SK-N-SH (cell line): ENCODE data around the gene PNKD. TPM values are rescaled to one million over a fixed set of nuclear protein-coding genes. Genes with fewer than 3 reads are reported as not detected.

ENCODE experiments used
- CTCF ChIA-PET: fragments of 300-600, 350-600 bp; formaldehyde crosslinking; extraction: SDS; loops from one replicate; lab custom pipeline; 2021; lab: Yijun Ruan, JAX
- POLR2A ChIA-PET: fragments of 350-600 bp; sonication (Branson Sonifier 250); formaldehyde crosslinking; extraction: SDS; loops from one replicate; lab custom pipeline; 2020; ENCODE audit warnings: antibody characterized with exemption, inconsistent platforms; lab: Yijun Ruan, JAX
- DNase-seq: peaks from one replicate; pipeline ENCODE4 v3.0.0; 2012
- H2AFZ ChIP-seq: fragments of 200-600 bp; sonication (generic); 2 replicates; pipeline ENCODE4 v1.8.1; 2016; ENCODE audit warnings: antibody characterized with exemption, mild to moderate bottlenecking, low read depth
- H3F3A ChIP-seq: fragments of 200-600 bp; sonication (generic); replicated peaks from 2 replicates; pipeline ENCODE3; 2016; ENCODE audit warnings: antibody characterized with exemption, mild to moderate bottlenecking; ENCODE audit not compliant: insufficient read depth
- H3K27ac ChIP-seq, 2 experiments: fragments of 200-500 bp in 1 of 2; fragments of 200-600 bp in 1 of 2; sonication (Bioruptor generic) in 1 of 2; sonication (generic), shearing (Covaris generic) in 1 of 2; 2 replicates each; pipeline versions ENCODE4 v1.5.1 to v1.6.1; 2014 to 2016; ENCODE audit warnings: low read depth in 2 of 2, inconsistent platforms in 1 of 2, low read length in 1 of 2, mild to moderate bottlenecking in 1 of 2, mixed read lengths in 1 of 2
- H3K27me3 ChIP-seq: fragments of 200-600 bp; sonication (generic), shearing (Covaris generic); 2 replicates; pipeline ENCODE4 v1.6.1; 2016; ENCODE audit warnings: mixed run types; ENCODE audit not compliant: insufficient read depth
- H3K36me3 ChIP-seq, 2 experiments: fragments of 200-500 bp in 1 of 2; fragments of 200-600 bp in 1 of 2; sonication (Bioruptor generic) in 1 of 2; sonication (generic) in 1 of 2; replicated peaks in 1 of 2; 2 replicates each; pipeline versions ENCODE3 to v1.5.1; 2014 to 2016; ENCODE audit warnings: low read length in 1 of 2, mild to moderate bottlenecking in 1 of 2; ENCODE audit not compliant: insufficient read depth in 2 of 2, control insufficient read depth in 1 of 2
- H3K4me1 ChIP-seq, 2 experiments: fragments of 200-500 bp in 1 of 2; fragments of 200-600 bp in 1 of 2; sonication (Bioruptor generic) in 1 of 2; sonication (generic), shearing (Covaris generic) in 1 of 2; 2 replicates each; pipeline versions ENCODE4 v1.5.1 to v1.6.1; 2014 to 2016; ENCODE audit warnings: low read depth in 1 of 2, low read length in 1 of 2, mixed run types in 1 of 2; ENCODE audit not compliant: insufficient read depth in 2 of 2, control insufficient read depth in 1 of 2
- H3K4me2 ChIP-seq: fragments of 200-600 bp; sonication (generic), shearing (Covaris generic); 2 replicates; pipeline ENCODE4 v1.6.1; 2017; ENCODE audit warnings: mixed run types
- H3K4me3 ChIP-seq, 2 experiments: fragments of 200-500 bp in 1 of 2; fragments of 200-600 bp in 1 of 2; sonication (Bioruptor generic) in 1 of 2; sonication (generic), shearing (Covaris generic) in 1 of 2; 2 replicates each; pipeline versions ENCODE4 v1.5.1 to v1.8.1; 2014 to 2016; ENCODE audit warnings: low read depth in 2 of 2, inconsistent platforms in 1 of 2, low read length in 1 of 2, mild to moderate bottlenecking in 1 of 2, mixed read lengths in 1 of 2, moderate library complexity in 1 of 2
- H3K79me2 ChIP-seq: fragments of 200-600 bp; sonication (generic); 2 replicates; pipeline ENCODE4 v1.8.1; 2017; ENCODE audit warnings: mild to moderate bottlenecking; ENCODE audit not compliant: insufficient read depth
- H3K9ac ChIP-seq: fragments of 200-600 bp; sonication (generic); 2 replicates; pipeline ENCODE4 v1.6.1; 2017; ENCODE audit warnings: mixed run types
- H3K9me2 ChIP-seq: fragments of 200-600 bp; sonication (generic); 2 replicates; pipeline ENCODE4 v1.6.1; 2017; ENCODE audit warnings: mixed run types
- H3K9me3 ChIP-seq: fragments of 200-600 bp; sonication (generic); 2 replicates; pipeline ENCODE4 v1.6.1; 2017; ENCODE audit warnings: mixed run types, mild to moderate bottlenecking, moderate library complexity
- H4K20me1 ChIP-seq: fragments of 200-600 bp; sonication (generic); 2 replicates; pipeline ENCODE4 v1.6.1; 2017; ENCODE audit warnings: mild to moderate bottlenecking, mixed run types; ENCODE audit not compliant: insufficient read depth
- EP300 ChIP-seq, 2 experiments: IDR thresholded peaks; 2 replicates each; pipeline versions ENCODE4 v1.4.0 to v1.6.1; 2012; ENCODE audit warnings: borderline replicate concordance in 1 of 2, low read depth in 1 of 2, low read length in 1 of 2
- EZH2phosphoT487 ChIP-seq: fragments of 200-600 bp; sonication (generic); IDR thresholded peaks from 2 replicates; pipeline ENCODE4 v1.6.1; 2017; ENCODE audit warnings: low read depth, mixed run types, mild to moderate bottlenecking, antibody characterized with exemption, moderate library complexity, borderline replicate concordance
- FOSL2 ChIP-seq: IDR thresholded peaks from 2 replicates; pipeline ENCODE4 v1.4.0; 2012; ENCODE audit warnings: low read depth, mild to moderate bottlenecking, moderate library complexity, borderline replicate concordance
- GATA2 ChIP-seq: sonication (generic); formaldehyde crosslinking; IDR thresholded peaks from 2 replicates; pipeline ENCODE4 v1.5.0; 2020; ENCODE audit warnings: mild to moderate bottlenecking, missing genetic modification reagents
- NFIC ChIP-seq: IDR thresholded peaks from 2 replicates; pipeline ENCODE4 v1.4.0; 2012; ENCODE audit warnings: borderline replicate concordance
- POLR2AphosphoS5 ChIP-seq: IDR thresholded peaks from 2 replicates; pipeline ENCODE4 v1.6.1; 2012; ENCODE audit warnings: low read depth, low read length
- RAD21 ChIP-seq: IDR thresholded peaks from 2 replicates; pipeline ENCODE4 v1.6.1; 2012; ENCODE audit warnings: mild to moderate bottlenecking, low read length
- RFX5 ChIP-seq: IDR thresholded peaks from 2 replicates; pipeline ENCODE4 v1.6.1; 2012; ENCODE audit warnings: mild to moderate bottlenecking, improper control_type of control experiment, low read length
- RXRA ChIP-seq: IDR thresholded peaks from 2 replicates; pipeline ENCODE4 v1.4.0; 2012; ENCODE audit warnings: low read depth, mild to moderate bottlenecking, borderline replicate concordance
- TCF12 ChIP-seq: IDR thresholded peaks from 2 replicates; pipeline ENCODE4 v1.4.0; 2012
- WGBS: methylation state at CpG from one replicate; pipeline ENCODE4 v1.1.6; 2017; ENCODE audit warnings: low lambda C conversion rate; 5-methylcytosine and 5-hydroxymethylcytosine counted together
- polyA plus RNA-seq, 3 experiments: library from polyadenylated mRNA; depleted of rRNA; stranded (reverse); fragments of >200 nt; gene quantifications; 2 replicates each; pipeline ENCODE4 v1.2.3, GENCODE V29; 2012
- TF ChIP-seq, protein P1 (sequence below): IDR thresholded peaks from 2 replicates; pipeline ENCODE4 v1.4.0; 2012; ENCODE audit warnings: low read depth, borderline replicate concordance

PNKD gene
- polyA plus RNA-seq, 1 of the 3 experiments (the other 2 are of a cell fraction) = 101 TPM

DNA sequence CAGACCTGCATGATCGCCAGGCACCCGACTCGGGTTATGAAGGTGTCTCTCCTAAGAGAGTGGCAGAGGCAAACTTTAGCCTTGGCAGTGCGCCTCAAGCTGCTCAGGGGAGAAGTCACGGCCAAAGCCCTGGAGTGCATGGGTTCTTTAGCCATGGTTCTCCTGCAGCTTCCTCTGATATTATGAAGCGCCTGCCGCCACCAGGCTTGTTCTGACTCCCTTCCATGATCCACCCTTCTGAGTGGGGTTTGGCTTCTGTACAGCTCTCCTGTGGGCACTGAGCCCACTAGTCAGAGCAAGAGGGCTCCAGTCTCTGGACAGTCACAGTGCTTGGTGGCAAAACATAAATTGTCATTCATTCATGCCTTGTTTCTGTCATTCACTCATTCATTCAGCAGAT is 47.9 kb downstream of the PNKD start:
- H3K4me2 ChIP-seq = no peak overlapping the region
- H3K27ac ChIP-seq = no peak overlapping the region
- H3K36me3 ChIP-seq = no peaks in the 10 kb centered on the region
- H3K79me2 ChIP-seq = no peaks in the 10 kb centered on the region
- H3K9ac ChIP-seq = no peak overlapping the region
- no peak for DNase-seq
- no peaks in the 10 kb centered on the region for H3K9me2 ChIP-seq
- H3F3A ChIP-seq = no peaks in the 10 kb centered on the region
- H3K9me3 ChIP-seq = no peaks in the 10 kb centered on the region
- 100% methylated on average over 6 of the region's 7 CpGs for WGBS
- CTCF ChIA-PET = no interaction called here
- no peak overlapping the region for H3K4me3 ChIP-seq
- POLR2A ChIA-PET = no interaction called here
- H3K4me1 ChIP-seq = peaks cover 0 to 7% of the 10 kb centered on the region in 2 experiments; a peak in 1 of 4 replicates
- H3K27me3 ChIP-seq = no peaks in the 10 kb centered on the region
- H4K20me1 ChIP-seq = no peaks in the 10 kb centered on the region
- TF ChIP-seq EP300 (IDR thresholded peaks at IDR 0.05; ENCODE audit: borderline replicate concordance in 1 of 2, low read depth in 1 of 2, low read length in 1 of 2) (no peak), GATA2 (CRISPR knock-in tag) (no peak)
- no peak overlapping the region for H2AFZ ChIP-seq

DNA sequence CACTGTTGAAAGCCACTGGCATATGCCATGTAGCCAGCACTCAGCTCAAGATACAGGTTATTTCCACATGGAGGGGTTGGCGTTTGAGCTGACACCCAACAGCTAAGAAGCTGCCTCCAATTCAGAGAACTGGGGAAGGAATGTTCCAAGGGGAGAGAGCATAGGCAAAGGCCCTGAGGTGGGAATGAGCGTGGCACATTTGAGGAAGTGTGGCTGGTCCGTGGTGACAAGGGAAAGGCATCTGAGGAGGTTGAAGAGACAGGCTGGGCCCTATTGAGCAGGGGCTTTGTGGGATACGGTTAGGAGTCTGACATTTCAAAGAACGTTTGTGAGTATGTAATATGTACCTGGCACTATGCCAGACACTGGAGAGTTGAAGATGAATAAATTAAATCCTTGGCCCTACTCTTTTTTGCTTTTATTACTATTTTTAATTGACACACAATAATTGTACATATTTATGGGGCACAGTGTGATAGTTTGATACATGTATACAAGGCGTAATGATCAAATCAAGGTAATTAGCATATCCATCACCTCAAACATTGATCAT is 49.6 kb downstream of the PNKD start:
- Histone ChIP-seq H3K9ac (no peak overlapping the region), H3K27ac (no peak overlapping the region), H3K4me3 (no peak overlapping the region), H4K20me1 (no peaks in the 10 kb centered on the region), H3K79me2 (no peaks in the 10 kb centered on the region), H3K4me1 (peaks cover 7 to 16% of the 10 kb centered on the region in 2 experiments; a peak in 2 of 4 replicates), H3K9me2 (no peaks in the 10 kb centered on the region), H2AFZ (no peak overlapping the region), H3K27me3 (no peaks in the 10 kb centered on the region), H3K9me3 (no peaks in the 10 kb centered on the region), H3K4me2 (no peak overlapping the region), H3F3A (no peaks in the 10 kb centered on the region), H3K36me3 (no peaks in the 10 kb centered on the region)
- TF ChIP-seq RFX5 (no peak), EP300 (IDR thresholded peaks at IDR 0.05; ENCODE audit: borderline replicate concordance in 1 of 2, low read depth in 1 of 2, low read length in 1 of 2) (no peak), NFIC (no peak), FOSL2 (no peak), RAD21 (no peak), EZH2phosphoT487 (no peak), RXRA (no peak), POLR2AphosphoS5 (no peak), TCF12 (no peak)
- TF ChIP-seq, protein P1, sequence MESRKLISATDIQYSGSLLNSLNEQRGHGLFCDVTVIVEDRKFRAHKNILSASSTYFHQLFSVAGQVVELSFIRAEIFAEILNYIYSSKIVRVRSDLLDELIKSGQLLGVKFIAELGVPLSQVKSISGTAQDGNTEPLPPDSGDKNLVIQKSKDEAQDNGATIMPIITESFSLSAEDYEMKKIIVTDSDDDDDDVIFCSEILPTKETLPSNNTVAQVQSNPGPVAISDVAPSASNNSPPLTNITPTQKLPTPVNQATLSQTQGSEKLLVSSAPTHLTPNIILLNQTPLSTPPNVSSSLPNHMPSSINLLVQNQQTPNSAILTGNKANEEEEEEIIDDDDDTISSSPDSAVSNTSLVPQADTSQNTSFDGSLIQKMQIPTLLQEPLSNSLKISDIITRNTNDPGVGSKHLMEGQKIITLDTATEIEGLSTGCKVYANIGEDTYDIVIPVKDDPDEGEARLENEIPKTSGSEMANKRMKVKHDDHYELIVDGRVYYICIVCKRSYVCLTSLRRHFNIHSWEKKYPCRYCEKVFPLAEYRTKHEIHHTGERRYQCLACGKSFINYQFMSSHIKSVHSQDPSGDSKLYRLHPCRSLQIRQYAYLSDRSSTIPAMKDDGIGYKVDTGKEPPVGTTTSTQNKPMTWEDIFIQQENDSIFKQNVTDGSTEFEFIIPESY = no peak
- WGBS = 75% methylated on average over 6 of the region's 6 CpGs
- ChIA-PET POLR2A (no interaction called here), CTCF (interaction anchor here (0.8 to 1.6 kb wide), 2 partner anchors 18 to 47 kb away, joined by 3 to 8 read pairs; no protein-coding TSS in a partner anchor)
- DNase-seq = no peak
